PC-3 (cell line): ENCODE measurements around the gene PRKCQ. TPM values are rescaled to one million over a fixed set of nuclear protein-coding genes. Genes with fewer than 3 reads are reported as not detected.

ENCODE experiments used
- ATAC-seq: fragments of 200-7000 bp; cut with Tn5 transposase; 2 replicates; pipeline ENCODE4 v1.9.1; 2020; ENCODE audit warnings: mild to moderate bottlenecking, moderate library complexity
- BruUV-seq: library from RNA; stranded (reverse); fragments of 400-500 nt; replicated peaks from 2 replicates; lab custom pipeline; 2021; lab: Mats Ljungman, UMichigan
- CTCF ChIA-PET: fragments of 300-600 bp; sonication (Branson Sonifier 250); formaldehyde crosslinking; loops from one replicate; lab custom pipeline; 2022; ENCODE audit warnings: antibody characterized with exemption; lab: Charles Lee
- POLR2A ChIA-PET: fragments of 300-600 bp; sonication (Branson Sonifier 250); formaldehyde crosslinking; loops from one replicate; lab custom pipeline; 2022; ENCODE audit warnings: antibody characterized with exemption; ENCODE audit not compliant: unreplicated experiment; lab: Charles Lee
- DNase-seq: peaks from one replicate; pipeline ENCODE4 v3.0.0-alpha.2; 2015
- H2AFZ ChIP-seq: fragments of 300-600 bp; sonication (generic); 2 replicates; pipeline ENCODE4 v1.6.0; 2016; ENCODE audit warnings: antibody characterized with exemption, low read length
- H3F3A ChIP-seq: fragments of 300-600 bp; sonication (generic); one replicate; pipeline ENCODE4 v1.6.0; 2017; ENCODE audit warnings: antibody characterized with exemption, low read length, control low read depth, mild to moderate bottlenecking; ENCODE audit not compliant: unreplicated experiment
- H3K27ac ChIP-seq: fragments of 300-600 bp; sonication (generic); 2 replicates; pipeline ENCODE4 v1.5.1; 2016; ENCODE audit warnings: mild to moderate bottlenecking, low read length
- H3K27me3 ChIP-seq: fragments of 300-600 bp; sonication (generic); 2 replicates; pipeline ENCODE4 v1.6.1; 2016; ENCODE audit warnings: low read length, mixed read lengths
- H3K36me3 ChIP-seq: fragments of 300-600 bp; sonication (generic); 2 replicates; pipeline ENCODE4 v1.6.1; 2016; ENCODE audit warnings: low read depth, mixed run types, low read length, mixed read lengths
- H3K4me1 ChIP-seq: fragments of 300-600 bp; sonication (generic); 2 replicates; pipeline ENCODE4 v1.5.1; 2016; ENCODE audit warnings: low read length; ENCODE audit not compliant: insufficient read depth
- H3K4me2 ChIP-seq: fragments of 300-600 bp; sonication (generic); 2 replicates; pipeline ENCODE4 v1.6.0; 2016; ENCODE audit warnings: low read length
- H3K4me3 ChIP-seq: fragments of 300-600 bp; sonication (generic); 2 replicates; pipeline ENCODE4 v1.5.1; 2016; ENCODE audit warnings: mild to moderate bottlenecking, low read length, mixed read lengths
- H3K79me2 ChIP-seq: fragments of 300-600 bp; sonication (generic); 2 replicates; pipeline ENCODE4 v1.6.1; 2017; ENCODE audit warnings: low read length, mixed read lengths
- H3K9ac ChIP-seq: fragments of 300-600 bp; sonication (generic); 2 replicates; pipeline ENCODE4 v1.6.0; 2016; ENCODE audit warnings: mild to moderate bottlenecking, low read length
- H3K9me2 ChIP-seq: fragments of 300-600 bp; sonication (generic); replicated peaks from 2 replicates; pipeline ENCODE4 v1.6.1; 2016; ENCODE audit warnings: mixed run types, low read length, mixed read lengths
- H3K9me3 ChIP-seq: fragments of 300-600 bp; sonication (generic); 2 replicates; pipeline ENCODE4 v1.6.1; 2016; ENCODE audit warnings: low read length, mixed read lengths
- H4K20me1 ChIP-seq: fragments of 300-600 bp; sonication (generic); 2 replicates; pipeline ENCODE4 v1.6.1; 2016; ENCODE audit warnings: low read length, mixed read lengths
- EZH2 ChIP-seq: fragments of 300-600 bp; sonication (generic); IDR thresholded peaks from one replicate; pipeline ENCODE4 v1.6.1; 2017; ENCODE audit warnings: antibody characterized with exemption, mild to moderate bottlenecking, low read length; ENCODE audit not compliant: unreplicated experiment
- EZH2phosphoT487 ChIP-seq: fragments of 300-600 bp; sonication (generic); IDR thresholded peaks from 2 replicates; pipeline ENCODE4 v1.6.1; 2018; ENCODE audit warnings: mild to moderate bottlenecking, antibody characterized with exemption, low read length, borderline replicate concordance
- intact Hi-C: fragments of 100-400 bp; cut with micrococcal nuclease; formaldehyde crosslinking; loops from 2 replicates; pipeline ENCODE4 v1.9.0; 2023
- total RNA-seq: library from RNA; depleted of rRNA; stranded (reverse); fragments of >200 nt; gene quantifications from 2 replicates; pipeline ENCODE4 v1.2.3, GENCODE V29; 2014
- TF ChIP-seq, protein P1 (sequence below): fragments of 300-600 bp; sonication (generic); conservative IDR thresholded peaks from 2 replicates; pipeline ENCODE4 v1.5.1; 2017; ENCODE audit warnings: antibody characterized with exemption, low read depth, mild to moderate bottlenecking, low read length

PRKCQ gene
- total RNA-seq, 1 experiment from 2014 or later, result not detected

DNA sequence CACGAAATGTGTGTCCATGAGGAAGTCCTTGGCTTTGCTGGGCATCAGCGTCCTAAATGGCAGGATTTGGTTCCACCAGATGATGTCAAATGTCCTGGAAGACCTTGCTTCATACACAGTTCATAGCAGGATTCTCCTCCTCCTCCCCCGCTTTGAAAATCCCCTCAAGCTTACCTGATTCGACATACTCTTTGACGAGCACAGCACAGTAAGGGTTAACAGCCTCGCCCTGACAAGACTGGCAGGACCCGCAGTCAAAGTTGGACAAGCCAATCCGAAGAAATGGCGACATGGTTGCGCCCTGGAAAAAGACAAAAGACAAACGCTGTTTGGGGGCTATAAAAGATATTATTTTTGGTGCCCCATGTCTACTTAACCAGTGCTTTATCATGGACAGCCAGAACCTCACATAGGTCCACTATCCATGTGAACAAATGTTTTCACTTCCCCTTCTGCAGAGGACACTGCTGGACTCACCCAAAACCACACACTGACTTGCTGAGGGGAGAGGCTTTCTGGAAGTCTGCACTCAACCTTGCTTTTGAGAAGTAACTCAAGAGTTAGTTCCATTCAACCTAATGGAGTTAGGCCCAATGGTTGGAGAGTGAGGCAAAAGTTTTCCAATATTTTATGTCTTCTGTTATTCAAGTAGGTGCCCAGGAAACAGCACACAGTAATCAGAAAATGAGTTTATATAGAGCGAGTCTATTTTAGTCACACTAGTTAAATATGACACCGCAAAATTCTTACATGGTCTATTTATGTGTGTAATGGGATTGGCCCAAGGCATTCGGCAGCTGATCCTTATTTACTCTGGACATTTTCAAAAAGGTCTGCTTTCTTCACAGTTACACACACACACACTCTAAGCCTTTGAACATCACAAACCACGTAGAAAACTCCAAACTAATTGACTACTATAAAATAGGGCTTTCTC lies 65.0 kb downstream of the PRKCQ start:
- ChIA-PET POLR2A (no interaction called here), CTCF (no interaction called here)
- intact Hi-C loops, result no loop called here
- Histone ChIP-seq H3K9me3 (no peaks in the 10 kb centered on the region), H3K36me3 (no peaks in the 10 kb centered on the region), H2AFZ (no peak overlapping the region), H3K9me2 (no peaks in the 10 kb centered on the region), H4K20me1 (no peaks in the 10 kb centered on the region), H3K4me2 (no peak overlapping the region), H3F3A (no peaks in the 10 kb centered on the region), H3K4me3 (no peak overlapping the region), H3K27ac (no peak overlapping the region), H3K27me3 (peaks cover 70% of the 10 kb centered on the region), H3K9ac (no peak overlapping the region), H3K79me2 (no peaks in the 10 kb centered on the region), H3K4me1 (no peaks in the 10 kb centered on the region)
- ATAC-seq (no peak), DNase-seq (no peak)
- TF ChIP-seq, protein P1, sequence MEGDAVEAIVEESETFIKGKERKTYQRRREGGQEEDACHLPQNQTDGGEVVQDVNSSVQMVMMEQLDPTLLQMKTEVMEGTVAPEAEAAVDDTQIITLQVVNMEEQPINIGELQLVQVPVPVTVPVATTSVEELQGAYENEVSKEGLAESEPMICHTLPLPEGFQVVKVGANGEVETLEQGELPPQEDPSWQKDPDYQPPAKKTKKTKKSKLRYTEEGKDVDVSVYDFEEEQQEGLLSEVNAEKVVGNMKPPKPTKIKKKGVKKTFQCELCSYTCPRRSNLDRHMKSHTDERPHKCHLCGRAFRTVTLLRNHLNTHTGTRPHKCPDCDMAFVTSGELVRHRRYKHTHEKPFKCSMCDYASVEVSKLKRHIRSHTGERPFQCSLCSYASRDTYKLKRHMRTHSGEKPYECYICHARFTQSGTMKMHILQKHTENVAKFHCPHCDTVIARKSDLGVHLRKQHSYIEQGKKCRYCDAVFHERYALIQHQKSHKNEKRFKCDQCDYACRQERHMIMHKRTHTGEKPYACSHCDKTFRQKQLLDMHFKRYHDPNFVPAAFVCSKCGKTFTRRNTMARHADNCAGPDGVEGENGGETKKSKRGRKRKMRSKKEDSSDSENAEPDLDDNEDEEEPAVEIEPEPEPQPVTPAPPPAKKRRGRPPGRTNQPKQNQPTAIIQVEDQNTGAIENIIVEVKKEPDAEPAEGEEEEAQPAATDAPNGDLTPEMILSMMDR, result no peak
- no peak for TF ChIP-seq EZH2
- no peak for TF ChIP-seq EZH2phosphoT487
- BruUV-seq, result no TSS peak

DNA sequence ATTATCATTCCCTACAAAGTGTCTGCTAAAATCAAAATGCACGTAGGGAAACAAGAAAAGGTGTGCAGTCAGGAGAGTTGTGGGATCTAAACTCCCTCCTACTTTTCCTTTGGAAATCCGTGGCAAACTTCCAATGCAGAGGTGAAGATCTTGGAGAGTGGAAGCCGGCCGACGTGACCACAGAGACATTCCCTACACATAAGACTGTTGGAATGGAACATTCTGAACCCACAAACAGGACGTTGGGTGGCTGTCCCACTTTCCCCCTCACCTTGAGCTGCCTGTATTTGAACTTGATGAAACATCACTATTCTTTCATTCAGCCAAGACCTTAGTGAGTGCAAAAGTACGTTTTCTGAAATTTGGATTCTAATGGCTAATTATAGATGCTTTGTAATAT lies 65.9 kb downstream of the PRKCQ start:
- intact Hi-C loops, result no loop called here
- no peaks in the 10 kb centered on the region for H3F3A ChIP-seq
- no peaks in the 10 kb centered on the region for H3K79me2 ChIP-seq
- no peak overlapping the region for H3K27ac ChIP-seq
- no peak overlapping the region for H3K4me3 ChIP-seq
- H3K36me3 ChIP-seq, result no peaks in the 10 kb centered on the region
- no peak overlapping the region for H2AFZ ChIP-seq
- H4K20me1 ChIP-seq, result no peaks in the 10 kb centered on the region
- TF ChIP-seq EZH2phosphoT487, result no peak
- TF ChIP-seq, protein P1, result no peak
- TF ChIP-seq EZH2, result no peak
- no peak for ATAC-seq
- H3K9me3 ChIP-seq, result no peaks in the 10 kb centered on the region
- H3K4me1 ChIP-seq, result no peaks in the 10 kb centered on the region
- BruUV-seq, result no TSS peak
- ChIA-PET CTCF (no interaction called here), POLR2A (no interaction called here)
- H3K27me3 ChIP-seq, result peaks cover 70% of the 10 kb centered on the region
- no peak overlapping the region for H3K4me2 ChIP-seq
- no peak for DNase-seq
- no peak overlapping the region for H3K9ac ChIP-seq
- H3K9me2 ChIP-seq, result no peaks in the 10 kb centered on the region

DNA sequence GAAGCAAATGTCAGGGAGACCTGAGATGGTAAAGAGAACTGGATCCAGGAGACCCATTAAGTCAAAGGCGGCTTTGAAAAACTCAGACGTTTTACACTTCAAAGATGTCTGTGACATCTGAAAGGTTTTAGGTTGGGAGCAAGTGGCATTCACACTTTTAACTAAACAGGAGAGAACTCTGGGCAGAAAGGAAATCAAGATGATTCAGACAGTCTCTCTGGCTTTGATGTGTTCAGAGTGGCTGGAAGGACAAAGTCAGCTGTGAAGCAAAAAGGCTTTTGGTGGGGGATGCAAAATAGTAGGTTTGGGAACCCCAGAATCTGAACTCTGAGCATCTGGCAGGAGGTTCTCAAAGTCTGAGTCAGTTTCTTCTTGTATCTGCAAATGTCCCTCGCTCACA lies 66.6 kb downstream of the PRKCQ start:
- no peak overlapping the region for H3K4me2 ChIP-seq
- H3K36me3 ChIP-seq, result no peaks in the 10 kb centered on the region
- no peak overlapping the region for H3K9ac ChIP-seq
- no peaks in the 10 kb centered on the region for H3F3A ChIP-seq
- no peak for DNase-seq
- H2AFZ ChIP-seq, result no peak overlapping the region
- TF ChIP-seq EZH2phosphoT487 (no peak), EZH2 (no peak)
- TF ChIP-seq, protein P1, result no peak
- H3K4me1 ChIP-seq, result no peaks in the 10 kb centered on the region
- no peaks in the 10 kb centered on the region for H3K9me3 ChIP-seq
- H3K27me3 ChIP-seq, result peaks cover 70% of the 10 kb centered on the region
- no peaks in the 10 kb centered on the region for H3K79me2 ChIP-seq
- no peak overlapping the region for H3K4me3 ChIP-seq
- no peaks in the 10 kb centered on the region for H3K9me2 ChIP-seq
- no peaks in the 10 kb centered on the region for H4K20me1 ChIP-seq
- BruUV-seq, result no TSS peak
- intact Hi-C loops, result no loop called here
- POLR2A ChIA-PET, result no interaction called here
- ATAC-seq, result no peak
- H3K27ac ChIP-seq, result no peak overlapping the region
- CTCF ChIA-PET, result no interaction called here
